Endodermal cell (in vitro differentiated cells): ENCODE data around the gene UCN2. TPM values are rescaled to one million over a fixed set of nuclear protein-coding genes. Genes with fewer than 3 reads are reported as not detected.

Experiments
- DNase-seq: peaks from one replicate; pipeline ENCODE4 v3.0.0-alpha.2; 2017
- H3K27ac ChIP-seq: 2 replicates; pipeline ENCODE4 v1.5.1; 2013; ENCODE audit warnings: mild to moderate bottlenecking, low read depth, low read length, moderate library complexity
- H3K27me3 ChIP-seq: 2 replicates; pipeline ENCODE4 v1.6.1; 2013; ENCODE audit warnings: mild to moderate bottlenecking, low read length, moderate library complexity; ENCODE audit not compliant: insufficient read depth, control insufficient read depth, poor library complexity, severe bottlenecking
- H3K36me3 ChIP-seq: 2 replicates; pipeline ENCODE4 v1.7.0; 2013; ENCODE audit warnings: mild to moderate bottlenecking, low read length, moderate library complexity; ENCODE audit not compliant: control insufficient read depth, insufficient read depth
- H3K4me1 ChIP-seq: one replicate; pipeline ENCODE4 v1.7.0; 2013; ENCODE audit warnings: low read length; ENCODE audit not compliant: control insufficient read depth, insufficient read depth
- H3K4me3 ChIP-seq: 2 replicates; pipeline ENCODE4 v1.5.1; 2013; ENCODE audit warnings: mild to moderate bottlenecking, low read length, moderate library complexity
- H3K9ac ChIP-seq: 2 replicates; pipeline ENCODE4 v1.6.1; 2013; ENCODE audit warnings: mild to moderate bottlenecking, low read length, moderate library complexity; ENCODE audit not compliant: poor library complexity, severe bottlenecking; ENCODE audit errors: extremely low read depth
- H3K9me3 ChIP-seq: 2 replicates; pipeline ENCODE4 v1.6.1; 2013; ENCODE audit warnings: mild to moderate bottlenecking, low read length, moderate library complexity; ENCODE audit not compliant: control insufficient read depth
- H3K27ac Mint-ChIP-seq: 2 replicates; pipeline ENCODE4 v1.8.0; 2020; ENCODE audit warnings: mixed read lengths
- H3K27me3 Mint-ChIP-seq: 2 replicates; pipeline ENCODE4 v1.8.0; 2021; ENCODE audit warnings: mild to moderate bottlenecking, mixed read lengths; ENCODE audit not compliant: insufficient read depth
- H3K36me3 Mint-ChIP-seq: 2 replicates; pipeline ENCODE4 v1.8.0; 2020; ENCODE audit warnings: low read depth, mixed read lengths
- H3K4me1 Mint-ChIP-seq: 2 replicates; pipeline ENCODE4 v1.8.0; 2020; ENCODE audit warnings: mixed read lengths
- H3K4me3 Mint-ChIP-seq: 2 replicates; pipeline ENCODE4 v1.8.0; 2020; ENCODE audit warnings: mild to moderate bottlenecking, moderate library complexity, mixed read lengths
- H3K9me3 Mint-ChIP-seq: 2 replicates; pipeline ENCODE4 v1.8.0; 2020; ENCODE audit warnings: mild to moderate bottlenecking, mixed read lengths
- WGBS, 2 experiments: methylation state at CpG; one replicate each; pipeline versions ENCODE4 v1.1.5 to v1.1.7; 2013; ENCODE audit warnings: missing lambda C conversion rate in 2 of 2, mixed read lengths in 1 of 2; ENCODE audit not compliant: insufficient coverage in 1 of 2, insufficient read length in 1 of 2; 5-methylcytosine and 5-hydroxymethylcytosine counted together
- total RNA-seq, 2 donors: library from RNA; stranded (reverse); fragmentation: NEBNext Ultra II Directional in 1 of 2; extraction: Animal tissue kit (Norgen Biotek cat#: 25700) in 1 of 2; gene quantifications; 2 replicates in 1 of 2; 3 replicates in 1 of 2; pipeline ENCODE4 v1.2.1, GENCODE V29; 2021
- TF ChIP-seq, protein P1 (sequence below): fragments of 200-600 bp; sonication (generic); conservative IDR thresholded peaks from 2 replicates; pipeline ENCODE4 v1.5.0; 2021; ENCODE audit warnings: antibody characterized with exemption, mild to moderate bottlenecking

The UCN2 gene
- total RNA-seq, 2 donors from 2014 or later = not detected

DNA sequence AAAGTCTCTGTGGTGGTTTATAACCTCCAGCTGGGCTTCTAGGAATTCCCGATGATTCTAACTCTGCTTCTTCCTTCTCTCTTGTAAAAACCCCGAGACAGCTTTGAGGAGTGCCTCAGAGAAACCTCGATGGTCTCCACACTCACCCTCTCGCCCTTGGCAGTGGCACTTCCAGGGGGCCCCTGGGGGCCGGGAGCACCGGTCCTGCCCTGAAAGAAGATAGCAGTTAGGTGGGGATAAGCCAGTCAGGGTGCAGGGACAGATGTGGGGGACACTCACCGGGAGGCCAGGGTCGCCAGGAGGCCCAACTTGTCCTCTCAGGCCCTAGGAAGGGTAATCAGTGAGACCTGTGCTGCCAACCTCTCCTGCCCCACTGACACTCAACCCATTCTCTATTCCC, 21.8 kb upstream of the UCN2 start:
- no peak for DNase-seq
- WGBS, 2 experiments = 89 to 90% methylated on average over 8 of the region's 8 CpGs
- no peak overlapping the region for H3K4me3 ChIP-seq
- no peaks in the 10 kb centered on the region for H3K36me3 ChIP-seq
- no peaks in the 10 kb centered on the region for H3K36me3 Mint-ChIP-seq
- H3K4me1 ChIP-seq = no peaks in the 10 kb centered on the region
- TF ChIP-seq, protein P1, sequence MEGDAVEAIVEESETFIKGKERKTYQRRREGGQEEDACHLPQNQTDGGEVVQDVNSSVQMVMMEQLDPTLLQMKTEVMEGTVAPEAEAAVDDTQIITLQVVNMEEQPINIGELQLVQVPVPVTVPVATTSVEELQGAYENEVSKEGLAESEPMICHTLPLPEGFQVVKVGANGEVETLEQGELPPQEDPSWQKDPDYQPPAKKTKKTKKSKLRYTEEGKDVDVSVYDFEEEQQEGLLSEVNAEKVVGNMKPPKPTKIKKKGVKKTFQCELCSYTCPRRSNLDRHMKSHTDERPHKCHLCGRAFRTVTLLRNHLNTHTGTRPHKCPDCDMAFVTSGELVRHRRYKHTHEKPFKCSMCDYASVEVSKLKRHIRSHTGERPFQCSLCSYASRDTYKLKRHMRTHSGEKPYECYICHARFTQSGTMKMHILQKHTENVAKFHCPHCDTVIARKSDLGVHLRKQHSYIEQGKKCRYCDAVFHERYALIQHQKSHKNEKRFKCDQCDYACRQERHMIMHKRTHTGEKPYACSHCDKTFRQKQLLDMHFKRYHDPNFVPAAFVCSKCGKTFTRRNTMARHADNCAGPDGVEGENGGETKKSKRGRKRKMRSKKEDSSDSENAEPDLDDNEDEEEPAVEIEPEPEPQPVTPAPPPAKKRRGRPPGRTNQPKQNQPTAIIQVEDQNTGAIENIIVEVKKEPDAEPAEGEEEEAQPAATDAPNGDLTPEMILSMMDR = no peak
- H3K27me3 Mint-ChIP-seq = no peaks in the 10 kb centered on the region
- H3K9me3 Mint-ChIP-seq = no peaks in the 10 kb centered on the region
- no peak overlapping the region for H3K4me3 Mint-ChIP-seq
- H3K9ac ChIP-seq = no peak overlapping the region
- H3K27ac Mint-ChIP-seq = no peak overlapping the region
- H3K9me3 ChIP-seq = no peaks in the 10 kb centered on the region
- no peaks in the 10 kb centered on the region for H3K27me3 ChIP-seq
- H3K27ac ChIP-seq = no peak overlapping the region
- no peaks in the 10 kb centered on the region for H3K4me1 Mint-ChIP-seq

DNA sequence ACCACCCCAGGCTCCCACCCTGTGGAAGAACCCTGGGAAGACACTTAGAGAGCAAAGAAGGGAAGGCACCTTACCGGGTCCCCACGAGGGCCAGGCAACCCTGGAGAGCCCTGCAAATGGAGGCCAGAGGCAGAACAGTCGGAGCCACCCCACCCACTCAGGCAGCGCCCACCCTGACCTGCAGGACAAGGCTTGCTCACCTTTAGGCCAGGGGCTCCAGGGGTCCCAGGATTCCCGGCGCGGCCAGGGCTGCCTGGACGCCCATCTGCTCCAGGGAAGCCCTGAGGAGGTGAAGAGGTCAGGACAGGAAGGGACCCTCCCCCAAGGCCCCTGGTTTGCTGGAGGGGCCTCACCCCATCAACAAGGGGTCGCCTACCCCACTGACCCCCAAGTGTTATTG, 21.3 kb upstream of the UCN2 start:
- Histone ChIP-seq H3K36me3 (no peaks in the 10 kb centered on the region), H3K4me1 (no peaks in the 10 kb centered on the region), H3K9ac (no peak overlapping the region), H3K27me3 (no peaks in the 10 kb centered on the region), H3K4me3 (no peak overlapping the region), H3K9me3 (no peaks in the 10 kb centered on the region), H3K27ac (no peak overlapping the region)
- TF ChIP-seq, protein P1 = no peak
- DNase-seq = no peak
- no peaks in the 10 kb centered on the region for H3K9me3 Mint-ChIP-seq
- no peaks in the 10 kb centered on the region for H3K36me3 Mint-ChIP-seq
- H3K27ac Mint-ChIP-seq = no peak overlapping the region
- H3K4me1 Mint-ChIP-seq = no peaks in the 10 kb centered on the region
- H3K4me3 Mint-ChIP-seq = no peak overlapping the region
- no peaks in the 10 kb centered on the region for H3K27me3 Mint-ChIP-seq
- 94 to 100% methylated on average over 1 to 9 of the region's 9 CpGs for WGBS, 2 experiments

DNA sequence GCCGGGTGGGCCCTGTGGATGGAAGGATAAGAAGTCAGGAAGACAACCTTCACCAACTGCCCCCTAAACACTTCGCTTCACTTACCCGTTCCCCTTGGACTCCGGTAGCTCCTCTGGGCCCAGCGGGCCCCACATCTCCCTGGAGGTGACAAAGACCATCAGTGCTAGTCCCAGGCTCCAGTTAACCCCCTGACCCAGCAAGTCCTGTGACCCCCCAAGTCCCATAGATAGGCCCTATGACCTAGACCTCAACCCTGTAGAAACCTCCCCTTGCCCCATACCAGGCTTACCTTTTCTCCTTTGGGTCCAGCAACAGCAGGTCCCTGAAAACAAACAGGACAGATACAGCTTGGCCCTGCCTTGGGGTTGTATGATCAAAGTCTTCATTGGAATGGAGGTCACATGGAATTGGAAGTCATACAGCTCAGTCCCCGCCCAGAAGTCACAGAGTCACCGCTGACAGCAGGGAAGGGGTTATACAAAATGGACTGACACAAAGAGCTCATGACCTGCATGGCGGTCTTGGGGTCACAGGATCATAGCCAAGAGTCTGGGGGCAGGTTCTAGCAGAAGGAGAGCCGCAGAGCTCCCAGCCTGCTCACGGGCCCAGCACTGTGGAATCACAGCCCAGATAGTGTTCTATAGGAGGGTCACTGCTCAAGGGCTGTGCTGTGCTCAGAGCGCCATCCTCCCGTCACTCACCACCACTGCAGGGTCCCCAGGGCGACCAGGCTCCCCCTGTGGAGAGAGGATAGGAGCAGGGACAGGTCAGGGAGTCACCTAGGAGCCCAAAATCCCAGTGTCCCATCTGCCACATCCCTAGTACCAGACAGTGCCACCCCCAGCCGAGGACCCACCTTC, 18.3 kb upstream of the UCN2 start:
- 90 to 93% methylated on average over 6 to 14 of the region's 14 CpGs for WGBS, 2 experiments
- Mint-ChIP-seq H3K27me3 (no peaks in the 10 kb centered on the region), H3K27ac (no peak overlapping the region), H3K4me3 (no peak overlapping the region), H3K36me3 (peaks cover 3% of the 10 kb centered on the region), H3K9me3 (no peaks in the 10 kb centered on the region), H3K4me1 (no peaks in the 10 kb centered on the region)
- H3K4me1 ChIP-seq = no peaks in the 10 kb centered on the region
- TF ChIP-seq, protein P1 = no peak
- H3K4me3 ChIP-seq = no peak overlapping the region
- DNase-seq = no peak
- no peaks in the 10 kb centered on the region for H3K36me3 ChIP-seq
- no peak overlapping the region for H3K9ac ChIP-seq
- no peaks in the 10 kb centered on the region for H3K27me3 ChIP-seq
- H3K27ac ChIP-seq = no peak overlapping the region
- H3K9me3 ChIP-seq = no peaks in the 10 kb centered on the region
